Activated CD8-positive, alpha-beta T cell treated with anti-CD3 and anti-CD28 coated beads for 36 hours (primary cell): ENCODE data around the gene MAPK9. TPM values are rescaled to one million over a fixed set of nuclear protein-coding genes. Genes with fewer than 3 reads are reported as not detected.

Experiments
- ATAC-seq: fragments of 200-7000 bp; cut with Tn5 transposase; one replicate; pipeline ENCODE4 v1.10.0; 2021; ENCODE audit warnings: mild to moderate bottlenecking, moderate library complexity
- CTCF ChIA-PET: fragments of 350-600 bp; sonication (Branson Sonifier 250); formaldehyde crosslinking; loops from one replicate; lab custom pipeline; 2021; ENCODE audit warnings: antibody characterized with exemption; lab: Charles Lee
- POLR2A ChIA-PET: fragments of 350-600 bp; sonication (Branson Sonifier 250); formaldehyde crosslinking; loops from one replicate; lab custom pipeline; 2021; ENCODE audit warnings: antibody characterized with exemption; lab: Charles Lee
- DNase-seq: peaks from one replicate; pipeline ENCODE4 v3.0.0-alpha.2; 2020
- H3K27ac Mint-ChIP-seq: one replicate; pipeline ENCODE4 v1.8.0; 2021; ENCODE audit warnings: mild to moderate bottlenecking, mixed read lengths
- H3K27me3 Mint-ChIP-seq: one replicate; pipeline ENCODE4 v1.8.0; 2021; ENCODE audit warnings: mixed read lengths
- H3K36me3 Mint-ChIP-seq: one replicate; pipeline ENCODE4 v1.8.0; 2021; ENCODE audit warnings: low read depth, mixed read lengths
- H3K4me1 Mint-ChIP-seq: one replicate; pipeline ENCODE4 v1.8.0; 2021; ENCODE audit warnings: low read depth, mixed read lengths
- H3K4me3 Mint-ChIP-seq: one replicate; pipeline ENCODE4 v1.8.0; 2021; ENCODE audit warnings: mild to moderate bottlenecking, moderate library complexity, mixed read lengths
- H3K9me3 Mint-ChIP-seq: one replicate; pipeline ENCODE4 v1.8.0; 2021; ENCODE audit warnings: mixed read lengths
- intact Hi-C: fragments of 100-400 bp; cut with micrococcal nuclease; formaldehyde crosslinking; loops from one replicate; pipeline ENCODE4 v1.10.0; 2022
- total RNA-seq, 2 experiments: library from RNA; stranded (reverse); gene quantifications; one replicate each; pipeline ENCODE4 v1.2.3, GENCODE V29; 2021
- TF ChIP-seq, protein P1 (sequence below): fragments of 200-600 bp; IDR thresholded peaks from one replicate; pipeline ENCODE4 v1.8.0; 2022; ENCODE audit warnings: antibody characterized with exemption, mild to moderate bottlenecking

Gene MAPK9
- total RNA-seq, 2 experiments from 2014 or later = 31.8 to 33.2 TPM

DNA sequence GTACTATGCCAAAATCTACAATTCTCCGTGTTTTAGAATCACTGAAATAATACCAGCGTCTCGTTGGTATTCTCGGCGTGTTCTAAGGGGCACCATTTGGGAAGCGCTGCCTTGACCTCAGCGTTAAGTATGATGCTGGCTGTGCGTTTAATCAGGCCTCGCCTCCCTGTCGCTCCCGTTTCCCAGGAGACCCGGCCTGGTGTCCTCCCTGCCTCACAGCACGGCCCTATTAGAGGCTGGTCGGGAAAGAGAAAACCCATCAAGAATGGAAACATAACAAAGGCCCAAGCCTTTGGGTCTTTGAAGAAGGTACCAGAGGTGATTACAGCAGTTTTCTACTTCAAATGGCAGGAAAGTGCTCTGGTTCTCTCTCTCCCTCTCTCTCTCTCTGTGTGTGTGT lies 31.3 kb upstream of the MAPK9 start:
- TF ChIP-seq, protein P1, sequence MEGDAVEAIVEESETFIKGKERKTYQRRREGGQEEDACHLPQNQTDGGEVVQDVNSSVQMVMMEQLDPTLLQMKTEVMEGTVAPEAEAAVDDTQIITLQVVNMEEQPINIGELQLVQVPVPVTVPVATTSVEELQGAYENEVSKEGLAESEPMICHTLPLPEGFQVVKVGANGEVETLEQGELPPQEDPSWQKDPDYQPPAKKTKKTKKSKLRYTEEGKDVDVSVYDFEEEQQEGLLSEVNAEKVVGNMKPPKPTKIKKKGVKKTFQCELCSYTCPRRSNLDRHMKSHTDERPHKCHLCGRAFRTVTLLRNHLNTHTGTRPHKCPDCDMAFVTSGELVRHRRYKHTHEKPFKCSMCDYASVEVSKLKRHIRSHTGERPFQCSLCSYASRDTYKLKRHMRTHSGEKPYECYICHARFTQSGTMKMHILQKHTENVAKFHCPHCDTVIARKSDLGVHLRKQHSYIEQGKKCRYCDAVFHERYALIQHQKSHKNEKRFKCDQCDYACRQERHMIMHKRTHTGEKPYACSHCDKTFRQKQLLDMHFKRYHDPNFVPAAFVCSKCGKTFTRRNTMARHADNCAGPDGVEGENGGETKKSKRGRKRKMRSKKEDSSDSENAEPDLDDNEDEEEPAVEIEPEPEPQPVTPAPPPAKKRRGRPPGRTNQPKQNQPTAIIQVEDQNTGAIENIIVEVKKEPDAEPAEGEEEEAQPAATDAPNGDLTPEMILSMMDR = no peak
- Mint-ChIP-seq H3K27ac (no peak overlapping the region), H3K9me3 (no peaks in the 10 kb centered on the region), H3K4me3 (no peak overlapping the region), H3K36me3 (no peaks in the 10 kb centered on the region), H3K4me1 (no peaks in the 10 kb centered on the region), H3K27me3 (no peaks in the 10 kb centered on the region)
- DNase-seq (no peak), ATAC-seq (no peak)
- ChIA-PET CTCF (interaction anchor here (1.0 kb wide), 1 partner anchor 9 kb away, joined by 3 read pairs; no protein-coding TSS in a partner anchor), POLR2A (no interaction called here)
- intact Hi-C loops = no loop called here

DNA sequence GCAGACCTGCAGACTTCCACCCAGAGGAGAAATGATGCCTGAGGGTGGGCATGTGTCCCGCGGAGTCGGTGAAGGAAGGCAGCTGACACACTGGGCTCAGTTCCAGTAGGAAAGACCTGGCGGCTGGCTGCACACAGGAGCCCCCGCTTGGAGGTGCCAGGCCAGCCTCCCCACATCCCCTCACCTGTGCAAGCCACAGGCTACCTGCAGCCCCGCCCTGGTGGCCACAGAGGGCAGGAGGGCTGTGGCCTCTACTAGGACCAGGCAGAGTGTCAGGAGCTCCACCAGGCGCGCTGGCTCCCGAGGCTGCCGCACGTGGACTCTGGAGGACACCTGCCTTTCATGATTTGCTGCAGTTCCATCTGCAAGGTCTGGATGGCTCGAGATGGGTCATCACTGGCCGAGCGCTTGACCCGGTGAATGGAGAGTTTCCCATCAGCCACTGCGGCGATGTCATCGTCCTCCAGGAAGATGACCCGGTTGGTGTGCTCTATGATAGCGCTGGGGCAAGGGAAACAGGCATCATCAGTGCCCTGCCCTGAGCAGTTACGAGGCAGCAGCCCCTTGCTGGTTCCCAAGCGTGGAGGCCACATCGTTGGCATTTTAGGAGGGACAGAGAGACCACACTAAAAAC lies 26.7 kb upstream of the MAPK9 start:
- Mint-ChIP-seq H3K4me3 (no peak overlapping the region), H3K9me3 (no peaks in the 10 kb centered on the region), H3K27ac (no peak overlapping the region), H3K27me3 (no peaks in the 10 kb centered on the region), H3K36me3 (no peaks in the 10 kb centered on the region), H3K4me1 (no peaks in the 10 kb centered on the region)
- ChIA-PET POLR2A (no interaction called here), CTCF (interaction anchor here (1.4 to 2.3 kb wide), 2 partner anchors 10 to 24 kb away, joined by 7 to 18 read pairs; no protein-coding TSS in a partner anchor)
- ATAC-seq (no peak), DNase-seq (no peak)
- intact Hi-C loops = no loop called here
- TF ChIP-seq, protein P1 = no peak

DNA sequence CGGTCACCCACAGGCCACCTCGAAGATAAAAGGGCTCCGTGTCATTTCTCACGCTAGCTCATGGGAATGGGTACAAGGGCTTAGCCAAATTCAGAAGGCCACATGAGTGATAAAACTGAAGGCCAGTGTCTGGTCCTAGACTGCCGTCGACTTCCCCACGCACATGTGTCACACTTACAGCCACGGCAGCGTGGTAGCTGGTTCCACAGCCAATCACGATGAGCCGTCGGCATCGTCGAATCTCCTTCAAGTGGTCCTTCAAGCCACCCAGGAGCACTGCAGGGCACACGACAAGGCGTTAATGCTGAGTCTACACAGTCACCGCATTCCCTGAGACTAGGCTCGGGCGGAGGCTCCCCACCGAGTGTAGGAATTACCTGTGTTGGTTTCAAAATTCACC lies 24.7 kb upstream of the MAPK9 start:
- Mint-ChIP-seq H3K27me3 (no peaks in the 10 kb centered on the region), H3K27ac (no peak overlapping the region), H3K9me3 (no peaks in the 10 kb centered on the region), H3K4me1 (no peaks in the 10 kb centered on the region), H3K4me3 (no peak overlapping the region), H3K36me3 (no peaks in the 10 kb centered on the region)
- no peak for DNase-seq
- TF ChIP-seq, protein P1 = no peak
- ChIA-PET CTCF (interaction anchor here (0.8 to 4.1 kb wide), 20 partner anchors 9 to 191 kb away, joined by 3 to 68 read pairs (median 8); partner anchors contain the start of gene MAPK9), POLR2A (no interaction called here)
- intact Hi-C loops = no loop called here
- no peak for ATAC-seq

DNA sequence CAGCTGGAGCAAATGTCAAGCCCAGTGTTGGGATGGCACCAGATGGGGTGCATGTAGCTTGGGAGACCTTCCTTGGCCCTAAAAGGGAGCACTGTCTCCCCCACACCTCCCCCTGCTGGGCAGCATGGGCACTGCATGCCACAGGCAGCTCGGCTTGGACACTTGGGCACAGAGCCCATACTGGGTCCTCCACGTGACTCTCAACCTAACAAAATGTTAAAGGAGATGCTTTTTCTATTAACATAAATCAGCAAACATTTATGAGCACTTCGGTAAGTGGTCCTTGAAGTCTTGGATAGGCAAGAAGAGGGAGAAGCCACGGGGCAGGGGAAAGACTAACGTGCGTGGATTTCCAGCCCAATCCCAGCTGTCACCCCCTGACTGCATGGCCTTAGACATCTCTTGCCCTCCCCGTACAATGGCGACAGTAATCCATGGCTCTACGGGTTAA lies 23.9 kb upstream of the MAPK9 start:
- CTCF ChIA-PET = interaction anchor here (0.6 to 4.1 kb wide), 28 partner anchors 10 to 217 kb away, joined by 3 to 68 read pairs (median 5); partner anchors contain the start of genes MAPK9 and RASGEF1C
- Mint-ChIP-seq H3K27ac (no peak overlapping the region), H3K36me3 (no peaks in the 10 kb centered on the region), H3K27me3 (no peaks in the 10 kb centered on the region), H3K9me3 (no peaks in the 10 kb centered on the region), H3K4me3 (no peak overlapping the region), H3K4me1 (no peaks in the 10 kb centered on the region)
- intact Hi-C loops = no loop called here
- ATAC-seq = peak; percentile 97
- POLR2A ChIA-PET = interaction anchor here (1.3 kb wide), 1 partner anchor 20 kb away, joined by 3 read pairs; no protein-coding TSS in a partner anchor
- DNase-seq = peak; percentile 78
- TF ChIP-seq, protein P1 = peak; percentile 94
